HL-60 (cell line): Measurements from ENCODE around the gene SPTBN1.

Experiments
- DNase-seq, 2 experiments: peaks; one replicate each; pipeline ENCODE4 v3.0.0-alpha.2; 2010 to 2020; ENCODE audit warnings: low read depth in 1 of 2, low spot score in 1 of 2
- H3K27ac ChIP-seq: fragments of 250-450 bp; sonication (Bioruptor Pico); replicated peaks from 2 replicates; pipeline ENCODE4 v1.5.1; 2020; ENCODE audit warnings: mild to moderate bottlenecking, moderate library complexity
- H3K27me3 ChIP-seq: fragments of 250-450 bp; sonication (Bioruptor Pico); 2 replicates; pipeline ENCODE4 v1.5.1; 2021; ENCODE audit warnings: mild to moderate bottlenecking, moderate library complexity; ENCODE audit not compliant: insufficient read depth, poor library complexity, severe bottlenecking
- H3K4me3 ChIP-seq: replicated peaks from 2 replicates; pipeline ENCODE4 v1.5.1; 2011; ENCODE audit warnings: mild to moderate bottlenecking, control low read depth, low read length; ENCODE audit not compliant: insufficient read depth
- GABPA ChIP-seq: IDR thresholded peaks from 2 replicates; pipeline ENCODE4 v1.6.1; 2012; ENCODE audit warnings: low read depth
- POLR2AphosphoS5 ChIP-seq: IDR thresholded peaks from 2 replicates; pipeline ENCODE4 v1.6.1; 2012; ENCODE audit warnings: low read depth
- SPI1 ChIP-seq: IDR thresholded peaks from 2 replicates; pipeline ENCODE4 v1.6.1; 2012; ENCODE audit warnings: low read depth, mild to moderate bottlenecking, borderline replicate concordance
- TF ChIP-seq, protein P1 (sequence below): IDR thresholded peaks from 2 replicates; pipeline ENCODE4 v1.6.1; 2012; ENCODE audit warnings: low read depth; ENCODE audit not compliant: insufficient replicate concordance
- TF ChIP-seq, protein P2 (sequence below): IDR thresholded peaks from one replicate; pipeline ENCODE4 v1.5.1; 2011; ENCODE audit warnings: low read length, control low read depth, inconsistent platforms; ENCODE audit not compliant: insufficient read depth

The SPTBN1 gene

DNA sequence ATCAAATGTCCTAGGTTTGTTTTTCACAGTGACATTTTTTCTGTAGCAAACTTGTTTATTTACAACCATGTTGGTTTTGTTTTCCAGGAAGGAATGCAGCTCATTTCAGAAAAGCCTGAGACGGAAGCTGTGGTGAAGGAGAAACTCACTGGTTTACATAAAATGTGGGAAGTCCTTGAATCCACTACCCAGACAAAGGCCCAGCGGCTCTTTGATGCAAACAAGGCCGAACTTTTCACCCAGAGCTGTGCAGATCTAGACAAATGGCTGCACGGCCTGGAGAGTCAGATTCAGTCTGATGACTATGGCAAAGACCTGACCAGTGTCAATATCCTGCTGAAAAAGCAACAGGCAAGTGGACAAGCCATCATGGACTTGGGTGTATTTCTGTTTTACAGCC is 188.1 kb downstream of the SPTBN1 start:
- TF ChIP-seq GABPA (no peak), SPI1 (no peak), POLR2AphosphoS5 (no peak)
- TF ChIP-seq, protein P1, sequence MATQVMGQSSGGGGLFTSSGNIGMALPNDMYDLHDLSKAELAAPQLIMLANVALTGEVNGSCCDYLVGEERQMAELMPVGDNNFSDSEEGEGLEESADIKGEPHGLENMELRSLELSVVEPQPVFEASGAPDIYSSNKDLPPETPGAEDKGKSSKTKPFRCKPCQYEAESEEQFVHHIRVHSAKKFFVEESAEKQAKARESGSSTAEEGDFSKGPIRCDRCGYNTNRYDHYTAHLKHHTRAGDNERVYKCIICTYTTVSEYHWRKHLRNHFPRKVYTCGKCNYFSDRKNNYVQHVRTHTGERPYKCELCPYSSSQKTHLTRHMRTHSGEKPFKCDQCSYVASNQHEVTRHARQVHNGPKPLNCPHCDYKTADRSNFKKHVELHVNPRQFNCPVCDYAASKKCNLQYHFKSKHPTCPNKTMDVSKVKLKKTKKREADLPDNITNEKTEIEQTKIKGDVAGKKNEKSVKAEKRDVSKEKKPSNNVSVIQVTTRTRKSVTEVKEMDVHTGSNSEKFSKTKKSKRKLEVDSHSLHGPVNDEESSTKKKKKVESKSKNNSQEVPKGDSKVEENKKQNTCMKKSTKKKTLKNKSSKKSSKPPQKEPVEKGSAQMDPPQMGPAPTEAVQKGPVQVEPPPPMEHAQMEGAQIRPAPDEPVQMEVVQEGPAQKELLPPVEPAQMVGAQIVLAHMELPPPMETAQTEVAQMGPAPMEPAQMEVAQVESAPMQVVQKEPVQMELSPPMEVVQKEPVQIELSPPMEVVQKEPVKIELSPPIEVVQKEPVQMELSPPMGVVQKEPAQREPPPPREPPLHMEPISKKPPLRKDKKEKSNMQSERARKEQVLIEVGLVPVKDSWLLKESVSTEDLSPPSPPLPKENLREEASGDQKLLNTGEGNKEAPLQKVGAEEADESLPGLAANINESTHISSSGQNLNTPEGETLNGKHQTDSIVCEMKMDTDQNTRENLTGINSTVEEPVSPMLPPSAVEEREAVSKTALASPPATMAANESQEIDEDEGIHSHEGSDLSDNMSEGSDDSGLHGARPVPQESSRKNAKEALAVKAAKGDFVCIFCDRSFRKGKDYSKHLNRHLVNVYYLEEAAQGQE = no peak
- TF ChIP-seq, protein P2, sequence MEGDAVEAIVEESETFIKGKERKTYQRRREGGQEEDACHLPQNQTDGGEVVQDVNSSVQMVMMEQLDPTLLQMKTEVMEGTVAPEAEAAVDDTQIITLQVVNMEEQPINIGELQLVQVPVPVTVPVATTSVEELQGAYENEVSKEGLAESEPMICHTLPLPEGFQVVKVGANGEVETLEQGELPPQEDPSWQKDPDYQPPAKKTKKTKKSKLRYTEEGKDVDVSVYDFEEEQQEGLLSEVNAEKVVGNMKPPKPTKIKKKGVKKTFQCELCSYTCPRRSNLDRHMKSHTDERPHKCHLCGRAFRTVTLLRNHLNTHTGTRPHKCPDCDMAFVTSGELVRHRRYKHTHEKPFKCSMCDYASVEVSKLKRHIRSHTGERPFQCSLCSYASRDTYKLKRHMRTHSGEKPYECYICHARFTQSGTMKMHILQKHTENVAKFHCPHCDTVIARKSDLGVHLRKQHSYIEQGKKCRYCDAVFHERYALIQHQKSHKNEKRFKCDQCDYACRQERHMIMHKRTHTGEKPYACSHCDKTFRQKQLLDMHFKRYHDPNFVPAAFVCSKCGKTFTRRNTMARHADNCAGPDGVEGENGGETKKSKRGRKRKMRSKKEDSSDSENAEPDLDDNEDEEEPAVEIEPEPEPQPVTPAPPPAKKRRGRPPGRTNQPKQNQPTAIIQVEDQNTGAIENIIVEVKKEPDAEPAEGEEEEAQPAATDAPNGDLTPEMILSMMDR = no peak

DNA sequence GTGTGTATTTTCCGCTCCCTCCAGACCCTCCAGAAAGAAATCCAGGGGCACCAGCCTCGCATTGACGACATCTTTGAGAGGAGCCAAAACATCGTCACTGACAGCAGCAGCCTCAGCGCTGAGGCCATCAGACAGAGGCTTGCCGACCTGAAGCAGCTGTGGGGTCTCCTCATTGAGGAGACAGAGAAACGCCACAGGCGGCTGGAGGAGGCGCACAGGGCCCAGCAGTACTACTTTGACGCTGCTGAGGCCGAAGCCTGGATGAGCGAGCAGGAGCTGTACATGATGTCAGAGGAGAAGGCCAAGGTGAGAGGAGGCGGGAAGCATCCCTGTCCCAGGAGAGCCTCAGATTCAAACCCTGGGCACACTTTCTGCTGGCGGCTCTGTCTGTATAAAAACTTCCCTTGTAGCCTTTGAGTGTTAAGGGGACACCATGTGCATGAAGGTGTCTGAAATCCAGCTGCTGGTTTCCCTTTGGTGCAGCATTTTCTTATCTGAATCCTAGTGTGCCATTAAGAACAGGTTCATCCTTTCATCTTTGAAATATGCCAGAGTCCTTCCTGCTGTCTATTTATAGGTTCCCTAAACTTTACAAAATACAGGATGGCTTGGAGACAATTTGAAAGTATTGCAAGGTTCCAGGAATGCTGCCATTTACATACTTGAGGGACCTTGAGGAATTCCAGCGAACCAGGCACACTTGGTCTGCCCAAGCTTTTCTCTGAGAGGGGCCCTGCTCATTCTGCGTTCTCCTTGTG is 190.2 kb downstream of the SPTBN1 start:
- TF ChIP-seq, protein P1 = no peak
- TF ChIP-seq SPI1 (no peak), GABPA (no peak), POLR2AphosphoS5 (no peak)
- TF ChIP-seq, protein P2 = no peak
- Histone ChIP-seq H3K27ac (no peak overlapping the region), H3K27me3 (no peaks in the 10 kb centered on the region), H3K4me3 (no peak overlapping the region)
- DNase-seq = no peak

More for the DNA sequence above, 188.1 kb downstream of the SPTBN1 start:
- H3K27me3 ChIP-seq = no peaks in the 10 kb centered on the region
- DNase-seq = no peak
- H3K27ac ChIP-seq = no peak overlapping the region
- no peak overlapping the region for H3K4me3 ChIP-seq

DNA sequence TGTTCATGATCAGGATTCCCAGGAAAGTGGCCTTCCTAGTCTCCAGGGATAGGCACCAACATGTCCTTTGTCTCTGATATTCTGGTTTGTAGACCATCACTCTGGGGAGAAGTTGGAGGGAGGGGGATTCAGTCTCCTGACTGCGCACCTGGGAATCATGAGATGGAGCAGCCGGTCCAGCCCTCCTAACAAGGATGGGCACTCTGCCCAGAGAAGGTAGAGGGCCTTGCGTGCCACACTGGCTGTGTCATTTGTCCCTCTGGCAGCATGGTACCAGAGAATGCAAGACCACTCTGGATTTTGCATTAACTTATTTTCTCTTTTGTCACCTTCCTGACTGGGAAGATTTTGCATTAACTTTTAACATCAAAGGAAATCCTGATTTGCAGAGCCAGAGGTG is 192.1 kb downstream of the SPTBN1 start:
- TF ChIP-seq, protein P1 = no peak
- TF ChIP-seq GABPA (no peak), POLR2AphosphoS5 (no peak), SPI1 (no peak)
- TF ChIP-seq, protein P2 = no peak
- Histone ChIP-seq H3K4me3 (no peak overlapping the region), H3K27ac (no peak overlapping the region), H3K27me3 (no peaks in the 10 kb centered on the region)
- no peak for DNase-seq
